ENCODE measurements around the gene TNFRSF17.
"Not testable (repeated sequence)": the region's sequence is repeated elsewhere in the genome, so short reads cannot be mapped to it uniquely, and the experiment has no call there.

Gene TNFRSF17

GRCh38 chr16:11964761-11965551, at the start of gene TNFRSF17:
Gene TNFRSF17, plus strand, starts transcription at chr16:11965210. Its CDS starts 115 bp downstream, at chr16:11965325.
- DNase-seq, result no peak

DNA sequence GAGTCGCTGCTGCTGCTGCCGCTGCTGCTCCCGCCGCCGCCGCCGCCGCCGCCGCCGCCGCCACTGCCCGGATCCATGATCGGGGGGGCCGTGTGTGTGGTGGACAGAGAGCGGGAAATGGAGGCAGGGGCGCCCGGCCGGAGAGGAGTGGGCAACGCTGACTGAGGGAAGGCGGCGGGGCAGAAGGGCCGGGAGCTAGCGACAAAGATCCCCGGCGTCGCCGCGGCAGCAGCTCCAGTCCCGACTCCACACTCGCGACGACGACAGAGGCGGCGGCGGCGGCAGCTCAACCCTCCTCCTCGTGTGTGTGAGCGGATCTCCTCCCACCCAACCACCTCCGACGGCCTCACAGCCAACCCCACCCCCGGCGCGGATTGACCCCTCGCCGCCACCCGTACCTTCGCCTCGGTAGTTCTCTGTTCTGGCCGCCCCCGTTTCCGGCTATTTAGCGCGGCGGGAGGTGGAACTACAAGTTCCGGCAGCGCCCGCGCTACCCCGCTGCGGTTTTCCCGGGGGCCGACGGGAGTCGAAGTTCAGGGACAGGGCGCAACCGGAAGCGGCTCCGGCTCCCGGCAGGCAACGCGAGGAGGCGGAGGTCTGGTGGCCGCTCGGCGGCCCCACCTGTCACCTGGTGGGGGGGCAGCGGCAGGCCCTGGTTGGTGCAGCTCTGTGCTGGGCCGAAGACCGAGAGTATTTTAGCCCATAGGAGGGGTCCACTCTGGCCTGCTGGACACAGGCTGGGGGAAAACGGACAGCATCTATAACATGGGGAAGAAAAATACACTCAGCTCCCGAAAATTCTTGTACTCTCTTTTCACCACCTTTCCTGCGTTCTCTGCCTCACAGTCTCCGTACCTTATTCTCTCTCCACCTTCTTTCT, 49.1 kb upstream of the TNFRSF17 start, which contains the start of gene GSPT1:
GSPT1 (minus strand) TSS at position 313 of the 880 bp plus-strand sequence; CDS start at position 77, 236 bp downstream.
- DNase-seq, result peak; percentile 94

DNA sequence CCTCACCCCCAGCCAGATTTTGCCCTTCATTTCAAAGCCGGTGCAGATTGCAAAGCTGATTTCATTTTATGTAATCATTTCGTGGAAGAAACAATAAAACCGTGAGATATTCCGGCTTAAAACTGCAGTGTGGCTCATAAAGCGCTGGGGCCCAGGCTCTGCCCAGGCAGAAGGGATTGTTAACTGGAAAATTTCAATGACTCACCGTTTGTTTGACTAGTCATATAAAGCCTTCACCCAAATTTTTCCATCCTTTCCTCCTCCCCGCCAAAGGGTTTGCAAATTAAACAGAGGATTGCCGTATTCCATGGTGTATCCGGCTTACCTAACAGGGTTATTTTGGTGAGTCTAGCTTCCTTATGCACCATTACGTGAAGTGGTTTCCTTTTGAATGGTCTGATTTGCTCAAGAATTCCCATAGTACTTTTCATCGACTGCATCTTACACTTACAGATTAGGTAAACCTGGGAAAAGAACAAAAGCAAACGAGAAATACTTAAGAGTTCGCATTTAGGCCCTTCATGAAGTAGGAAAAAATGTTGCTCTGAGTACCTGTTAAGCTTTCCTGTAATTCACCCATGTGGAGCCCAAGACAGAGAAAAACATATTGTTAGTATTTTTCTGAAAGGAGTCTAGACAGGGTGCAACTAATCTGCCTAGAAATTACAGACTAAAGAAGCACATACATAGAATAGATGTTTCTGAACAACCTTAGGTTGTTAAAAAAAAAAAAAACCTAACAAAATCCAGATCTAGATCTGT, 48.3 kb upstream of the TNFRSF17 start:
- DNase-seq, result peak; percentile 73

- DNase-seq, result not testable (repeated sequence)
Measured at GRCh38 chr16:11924046-11924445, 41.0 kb upstream of the TNFRSF17 start.

DNA sequence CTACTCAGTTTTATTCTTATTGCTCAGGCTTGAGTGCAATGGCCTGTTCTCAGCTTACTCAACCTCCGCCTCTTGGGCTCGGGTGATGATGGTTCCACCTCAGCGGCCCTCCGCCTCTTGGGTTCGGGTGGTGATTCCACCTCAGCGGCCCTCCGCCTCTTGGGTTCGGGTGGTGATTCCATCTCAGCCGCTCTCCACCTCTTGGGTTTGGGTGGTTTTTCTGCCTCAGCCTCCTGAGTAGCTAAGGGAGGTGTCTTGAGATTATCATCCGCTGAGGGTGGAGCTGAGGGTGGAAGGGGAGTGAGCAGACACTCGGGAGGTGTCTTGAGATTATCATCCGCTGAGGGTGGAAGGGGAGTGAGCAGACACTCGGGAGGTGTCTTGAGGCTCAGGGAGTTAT, 37.7 kb upstream of the TNFRSF17 start:
- DNase-seq, result not testable (repeated sequence)

- DNase-seq, result not testable (repeated sequence)
Measured at GRCh38 chr16:11941945-11942344, 23.1 kb upstream of the TNFRSF17 start, which contains the start of gene NPIPB2. Gene NPIPB2, minus strand, starts transcription at chr16:11942045. Its CDS starts 0 bp downstream, at chr16:11942045.

DNA sequence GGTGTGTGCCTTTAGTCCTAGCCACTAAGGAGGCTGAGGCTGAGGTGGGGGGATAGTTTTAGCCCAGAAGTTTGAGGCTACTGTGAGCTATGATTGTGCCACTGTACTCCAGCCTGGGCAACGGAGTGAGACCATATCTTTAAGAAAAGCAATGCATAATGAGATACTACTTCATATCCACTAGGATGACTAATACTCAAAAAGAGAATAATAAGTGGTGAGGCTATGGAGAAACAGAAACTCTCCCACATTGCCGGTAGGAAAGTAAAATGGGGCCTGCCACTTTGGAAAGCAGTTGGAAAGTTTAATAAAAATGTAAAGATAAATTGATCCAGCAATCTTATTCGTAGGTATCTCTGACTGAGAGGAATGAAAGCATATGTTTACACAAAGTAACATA, 18.6 kb upstream of the TNFRSF17 start:
- DNase-seq, result no peak

DNA sequence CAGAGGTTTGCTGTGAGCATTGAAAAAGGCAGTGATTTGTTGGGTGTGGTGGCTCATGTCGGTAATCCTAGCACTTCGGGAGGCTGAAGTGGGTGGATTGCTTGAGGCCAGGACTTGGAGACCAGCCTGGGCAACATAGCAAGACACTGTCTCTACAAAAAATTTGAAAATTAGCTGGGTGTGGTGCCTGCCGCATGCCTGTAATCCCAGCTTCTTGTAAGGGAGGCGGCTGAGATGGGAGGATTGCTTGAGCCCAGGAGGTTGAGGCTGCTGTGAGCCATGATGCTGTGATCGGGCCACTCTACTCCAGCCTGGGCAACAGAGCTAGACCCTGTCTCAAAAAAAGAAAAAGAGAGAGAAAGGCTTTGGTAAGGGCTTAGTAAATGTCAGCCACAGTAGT, 16.2 kb upstream of the TNFRSF17 start:
- DNase-seq, result no peak

DNA sequence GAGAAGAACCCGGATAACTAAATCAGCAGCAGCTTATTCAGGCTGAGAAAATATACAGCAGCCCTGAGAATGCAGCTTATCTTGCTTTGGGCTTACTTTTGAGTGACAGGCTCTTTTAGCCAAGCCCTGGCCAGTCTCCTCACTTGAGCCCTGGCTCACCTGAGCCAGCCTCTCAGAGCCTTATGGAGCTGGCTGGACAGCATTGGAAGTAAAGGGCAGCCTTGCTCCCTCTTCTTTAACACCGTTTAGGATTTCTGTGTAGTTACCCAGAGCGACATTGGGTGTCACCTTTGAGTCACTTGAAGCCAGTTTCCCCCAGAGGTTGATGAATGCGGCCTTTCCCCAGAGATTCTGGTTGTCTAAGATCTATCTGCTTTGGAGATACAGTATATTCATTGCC, 15.5 kb upstream of the TNFRSF17 start:
- peak; percentile 15 for DNase-seq

DNA sequence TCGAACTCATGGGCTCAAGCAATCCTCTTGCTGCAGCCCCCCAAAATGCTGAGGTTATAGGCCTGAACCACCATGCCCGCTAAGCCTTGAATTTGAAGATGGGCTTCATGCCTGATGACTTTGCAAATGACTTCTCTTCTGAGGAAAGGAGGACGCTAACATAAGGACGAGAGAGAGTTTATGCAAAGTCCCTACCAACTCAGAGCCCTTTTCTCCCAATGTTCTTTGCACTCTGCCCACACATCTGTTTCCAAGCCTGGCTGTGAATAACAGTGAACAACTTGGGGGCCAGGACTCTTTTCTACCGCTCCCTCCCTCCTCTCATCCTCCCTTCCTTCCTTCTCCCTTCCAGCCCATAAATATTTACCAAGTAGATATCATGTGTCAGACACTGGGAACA, 14.6 kb upstream of the TNFRSF17 start:
- DNase-seq, result no peak

- not testable (repeated sequence) for DNase-seq
Measured at GRCh38 chr16:11953576-11953975, 11.4 kb upstream of the TNFRSF17 start.

- no peak for DNase-seq
Measured at GRCh38 chr16:11955713-11956123, 9.3 kb upstream of the TNFRSF17 start.

DNA sequence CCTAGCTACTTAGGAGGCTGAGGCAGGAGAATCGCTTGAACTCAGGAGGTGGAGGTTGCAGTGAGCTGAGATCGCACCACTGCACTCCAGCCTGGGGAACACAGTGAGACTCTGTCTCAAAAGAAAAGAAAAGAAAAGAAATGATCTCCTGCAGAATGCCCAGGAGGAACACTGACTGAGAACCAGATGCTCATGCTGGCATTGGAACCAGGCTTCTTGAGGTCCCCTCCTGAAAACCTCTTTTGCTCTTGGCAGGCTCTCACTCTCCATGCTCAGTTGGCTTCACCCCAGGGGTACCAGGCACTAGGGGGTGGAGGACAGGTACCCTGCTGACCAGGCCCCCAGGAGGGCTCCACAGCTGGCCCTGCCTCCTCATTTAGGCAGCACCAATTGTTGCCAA, 8.5 kb upstream of the TNFRSF17 start:
- no peak for DNase-seq

- no peak for DNase-seq
Measured at GRCh38 chr16:11957591-11958395, 7.2 kb upstream of the TNFRSF17 start.

DNA sequence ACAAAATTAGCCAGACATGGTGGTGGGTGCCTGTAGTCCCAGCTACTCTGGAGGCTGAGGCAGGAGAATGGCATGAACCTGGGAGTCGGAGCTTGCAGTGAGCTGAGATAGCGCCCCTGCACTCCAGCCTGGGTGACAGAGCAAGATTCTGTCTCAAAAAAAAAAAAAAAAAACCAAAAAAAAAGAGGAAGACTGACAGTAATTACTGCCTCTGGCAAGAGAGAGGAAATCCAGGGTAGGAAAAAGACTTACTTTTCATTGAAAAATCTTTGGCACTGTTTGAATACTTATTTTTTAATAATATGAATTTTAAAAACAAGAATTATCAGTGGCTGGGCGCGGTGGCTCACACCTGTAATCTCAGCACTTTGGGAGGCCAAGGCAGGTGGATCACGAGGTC, 2.6 kb upstream of the TNFRSF17 start:
- DNase-seq, result not testable (repeated sequence)

GRCh38 chr16:11962978-11963377, 2.0 kb upstream of the TNFRSF17 start:
- not testable (repeated sequence) for DNase-seq

GRCh38 chr16:11963706-11964105, 1.3 kb upstream of the TNFRSF17 start:
- no peak for DNase-seq

GRCh38 chr16:11966173-11966572, 1.2 kb downstream of the TNFRSF17 start:
- no peak for DNase-seq

- DNase-seq, result no peak
Measured at GRCh38 chr16:11967195-11967911, 2.3 kb downstream of the TNFRSF17 start.

DNA sequence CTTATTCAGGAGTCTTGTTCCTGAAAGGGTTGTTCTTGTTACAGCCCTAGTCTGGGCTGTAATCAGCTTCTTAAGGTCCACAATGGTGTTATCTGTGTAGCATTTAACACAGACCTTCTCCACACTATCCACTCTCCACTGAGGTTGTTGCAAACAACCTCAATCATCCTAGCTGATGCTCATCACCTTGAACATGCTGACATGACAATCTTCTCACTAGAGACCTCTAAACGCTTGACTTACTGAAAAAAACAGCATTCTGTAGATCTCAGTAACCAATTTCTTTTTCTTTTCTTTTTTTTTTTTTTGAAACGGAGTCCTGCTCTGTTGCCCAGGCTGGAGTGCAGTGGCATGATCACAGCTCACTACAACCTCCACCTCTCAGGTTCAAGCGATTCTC, 3.6 kb downstream of the TNFRSF17 start:
- no peak for DNase-seq

DNA sequence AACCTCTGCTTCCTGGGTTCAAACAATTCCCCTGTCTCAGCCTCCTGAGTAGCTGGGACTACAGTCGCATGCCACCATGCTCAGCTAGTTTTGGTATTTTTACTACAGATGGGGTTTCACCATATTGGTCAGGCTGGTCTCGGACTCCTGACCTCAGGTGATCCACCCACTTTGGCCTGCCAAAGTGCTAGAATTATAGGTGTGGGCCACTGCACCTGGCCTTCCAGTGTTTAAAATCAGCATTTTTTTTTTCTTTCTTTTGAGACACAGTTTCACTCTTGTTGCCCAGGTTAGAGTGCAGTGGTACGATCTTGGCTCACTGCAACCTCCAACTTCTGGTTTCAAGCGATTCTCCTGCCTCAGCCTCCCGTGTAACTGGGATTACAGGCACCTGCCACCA, 5.3 kb downstream of the TNFRSF17 start:
- not testable (repeated sequence) for DNase-seq
